Measurements from ENCODE around the gene CLDN7. TPM values are rescaled to one million over a fixed set of nuclear protein-coding genes. Genes with fewer than 3 reads are reported as not detected.

CLDN7 gene
- total and polyA plus RNA-seq, 4 donors = 3.0 to 35.0 (median 19.6) TPM

GRCh38 chr17:7223375-7223774, 38.9 kb downstream of the CLDN7 start:
- WGBS = 83% methylated on average over 4 of the region's 4 CpGs
- H3K27ac ChIP-seq (ENCODE audit: low read depth in 1 of 2, low read length in 2 of 2) = no peak overlapping the region

More at GRCh38 chr17:7223375-7223774, 38.9 kb downstream of the CLDN7 start:
- H3K9ac ChIP-seq (ENCODE audit: low read depth in 1 of 2, low read length in 2 of 2) = no peak overlapping the region
- TF ChIP-seq NR2F2 (IDR thresholded peaks at IDR 0.05) (no peak), MAX (IDR thresholded peaks at IDR 0.05) (no peak), GABPA (IDR thresholded peaks at IDR 0.05 in 1 of 2, conservative IDR thresholded peaks at IDR 0.05 in 1 of 2) (no peak), TAF1 (conservative IDR thresholded peaks at IDR 0.05) (no peak), FOXA1 (IDR thresholded peaks at IDR 0.05) (no peak), EGR1 (IDR thresholded peaks at IDR 0.05; ENCODE audit: low read depth in 2 of 2) (no peak), JUND (IDR thresholded peaks at IDR 0.05) (no peak), SP1 (IDR thresholded peaks at IDR 0.05) (no peak), ZBTB33 (IDR thresholded peaks at IDR 0.05) (no peak), REST (IDR thresholded peaks at IDR 0.05) (no peak), ATF3 (IDR thresholded peaks at IDR 0.05) (no peak), RXRA (IDR thresholded peaks at IDR 0.05) (no peak), CTCF (IDR thresholded peaks at IDR 0.05; ENCODE audit: low read depth, low read length, missing input control) (no peak), HNF4A (conservative IDR thresholded peaks at IDR 0.05) (no peak), HNF4G (IDR thresholded peaks at IDR 0.05) (no peak), YY1 (IDR thresholded peaks at IDR 0.05) (no peak)
- H3K36me3 ChIP-seq (ENCODE audit: control insufficient read depth in 4 of 4, insufficient read depth in 3 of 4, low read depth in 1 of 4, low read length in 3 of 4) = peaks cover 14 to 70% (median 38%) of the 10 kb centered on the region in 4 donors
- no peak for DNase-seq (ENCODE audit: low spot score)
- H3K4me1 ChIP-seq (ENCODE audit: control insufficient read depth in 4 of 4, insufficient read depth in 4 of 4, low read length in 3 of 4) = peaks cover 12 to 49% (median 40%) of the 10 kb centered on the region in 4 donors
- H3K27me3 ChIP-seq (ENCODE audit: control insufficient read depth in 4 of 4, insufficient read depth in 4 of 4, low read length in 3 of 4) = no peaks in the 10 kb centered on the region
- no peaks in the 10 kb centered on the region for H3K9me3 ChIP-seq (ENCODE audit: control insufficient read depth in 4 of 4, low read length in 3 of 4)
- no peak overlapping the region for H3K4me3 ChIP-seq (ENCODE audit: low read depth in 1 of 3, low read length in 3 of 3)

Measured in liver (tissue), 9 donors.